Neural cell (in vitro differentiated cells): Measurements from ENCODE around the gene PDE7B. TPM values are rescaled to one million over a fixed set of nuclear protein-coding genes. Genes with fewer than 3 reads are reported as not detected.

Experiments
- H2AFZ ChIP-seq: fragments of 200-600, 300-800 bp; sonication (generic), shearing (Covaris generic); 2 replicates; pipeline ENCODE4 v1.6.0; 2014; ENCODE audit warnings: low read depth, mild to moderate bottlenecking, antibody characterized with exemption, low read length, moderate library complexity
- H3F3A ChIP-seq: fragments of 200-600 bp; shearing (Covaris generic); 2 replicates; pipeline ENCODE4 v1.6.1; 2016; ENCODE audit warnings: mild to moderate bottlenecking, moderate library complexity, mixed read lengths, antibody characterized with exemption, low read length; ENCODE audit not compliant: insufficient read depth, poor library complexity, severe bottlenecking
- H3K27ac ChIP-seq: fragments of 200-600, 300-800 bp; sonication (generic), shearing (Covaris generic); 2 replicates; pipeline ENCODE4 v1.5.1; 2014; ENCODE audit warnings: mild to moderate bottlenecking, low read length, moderate library complexity
- H3K27me3 ChIP-seq: fragments of 300-800, 200-600 bp; sonication (generic), shearing (Covaris generic); 2 replicates; pipeline ENCODE4 v1.6.0; 2014; ENCODE audit warnings: mild to moderate bottlenecking, low read depth, low read length, moderate library complexity; ENCODE audit not compliant: insufficient read depth
- H3K36me3 ChIP-seq: fragments of 300-800, 200-600 bp; sonication (generic), shearing (Covaris generic); 2 replicates; pipeline ENCODE4 v1.5.1; 2014; ENCODE audit warnings: mild to moderate bottlenecking, antibody characterized with exemption, low read length, moderate library complexity; ENCODE audit not compliant: insufficient read depth
- H3K4me2 ChIP-seq: fragments of 300-800, 200-600 bp; sonication (generic), shearing (Covaris generic); 2 replicates; pipeline ENCODE4 v1.6.0; 2014; ENCODE audit warnings: mild to moderate bottlenecking, low read length
- H3K4me3 ChIP-seq: fragments of 300-800, 200-600 bp; sonication (generic), shearing (Covaris generic); 2 replicates; pipeline ENCODE4 v1.5.1; 2014; ENCODE audit warnings: mild to moderate bottlenecking, low read length, moderate library complexity
- H3K79me2 ChIP-seq: fragments of 200-600 bp; shearing (Covaris generic); replicated peaks from 2 replicates; pipeline ENCODE4 v1.6.0; 2014; ENCODE audit warnings: mild to moderate bottlenecking, low read length, moderate library complexity; ENCODE audit not compliant: insufficient read depth
- H3K9ac ChIP-seq: fragments of 300-800, 200-600 bp; sonication (generic), shearing (Covaris generic); 2 replicates; pipeline ENCODE4 v1.6.1; 2016; ENCODE audit warnings: mild to moderate bottlenecking, low read length, mixed read lengths
- H3K9me2 ChIP-seq: fragments of 200-600 bp; shearing (Covaris generic); 2 replicates; pipeline ENCODE4 v1.6.1; 2016; ENCODE audit warnings: mild to moderate bottlenecking, low read length, mixed read lengths; ENCODE audit not compliant: insufficient read depth
- H3K9me3 ChIP-seq: fragments of 200-600, 300-800 bp; sonication (generic), shearing (Covaris generic); 2 replicates; pipeline ENCODE4 v1.6.1; 2016; ENCODE audit warnings: mild to moderate bottlenecking, mixed run types, low read length, moderate library complexity, mixed read lengths
- H4K20me1 ChIP-seq: fragments of 200-600 bp; shearing (Covaris generic); 2 replicates; pipeline ENCODE4 v1.6.1; 2016; ENCODE audit warnings: mild to moderate bottlenecking, mixed run types; ENCODE audit not compliant: insufficient read depth
- EP300 ChIP-seq: fragments of 450-650 bp; conservative IDR thresholded peaks from 2 replicates; pipeline ENCODE4 v1.6.1; 2014; ENCODE audit warnings: antibody characterized with exemption, mild to moderate bottlenecking, moderate library complexity; ENCODE audit not compliant: poor library complexity, severe bottlenecking
- EZH2 ChIP-seq: fragments of 200-600, 300-800 bp; shearing (Covaris generic), sonication (generic); IDR thresholded peaks from 2 replicates; pipeline ENCODE4 v1.6.1; 2014; ENCODE audit warnings: antibody characterized with exemption, low read length, borderline replicate concordance, mild to moderate bottlenecking; ENCODE audit not compliant: insufficient read depth, poor library complexity, severe bottlenecking
- MXI1 ChIP-seq: fragments of 450-650 bp; conservative IDR thresholded peaks from 2 replicates; pipeline ENCODE4 v1.6.1; 2014; ENCODE audit warnings: antibody characterized with exemption, mild to moderate bottlenecking; ENCODE audit not compliant: poor library complexity, severe bottlenecking
- POLR2AphosphoS5 ChIP-seq: IDR thresholded peaks from 2 replicates; pipeline ENCODE4 v1.6.1; 2012
- RAD21 ChIP-seq: fragments of 450-650 bp; conservative IDR thresholded peaks from 2 replicates; pipeline ENCODE4 v1.6.1; 2014; ENCODE audit warnings: antibody characterized with exemption, mild to moderate bottlenecking, moderate library complexity
- SMC3 ChIP-seq: fragments of 450-650 bp; conservative IDR thresholded peaks from 2 replicates; pipeline ENCODE4 v1.6.1; 2014; ENCODE audit warnings: antibody characterized with exemption, mild to moderate bottlenecking, moderate library complexity; ENCODE audit not compliant: poor library complexity
- TAF1 ChIP-seq: IDR thresholded peaks from 2 replicates; pipeline ENCODE4 v1.6.1; 2012; ENCODE audit warnings: low read depth
- polyA plus RNA-seq: library from polyadenylated mRNA; depleted of rRNA; stranded (reverse); fragments of >200 nt; gene quantifications from 2 replicates; pipeline ENCODE4 v1.2.3, GENCODE V29; 2014
- TF ChIP-seq, protein P1 (sequence below): fragments of 450-650 bp; IDR thresholded peaks from 2 replicates; pipeline ENCODE4 v1.5.1; 2014; ENCODE audit warnings: antibody characterized with exemption, mild to moderate bottlenecking, moderate library complexity; ENCODE audit not compliant: poor library complexity, severe bottlenecking
- TF ChIP-seq, protein P2 (sequence below): IDR thresholded peaks from 2 replicates; pipeline ENCODE4 v1.6.1; 2012; ENCODE audit warnings: borderline replicate concordance

PDE7B gene
- polyA plus RNA-seq, 1 donor from 2014 or later: 5.9 TPM

DNA sequence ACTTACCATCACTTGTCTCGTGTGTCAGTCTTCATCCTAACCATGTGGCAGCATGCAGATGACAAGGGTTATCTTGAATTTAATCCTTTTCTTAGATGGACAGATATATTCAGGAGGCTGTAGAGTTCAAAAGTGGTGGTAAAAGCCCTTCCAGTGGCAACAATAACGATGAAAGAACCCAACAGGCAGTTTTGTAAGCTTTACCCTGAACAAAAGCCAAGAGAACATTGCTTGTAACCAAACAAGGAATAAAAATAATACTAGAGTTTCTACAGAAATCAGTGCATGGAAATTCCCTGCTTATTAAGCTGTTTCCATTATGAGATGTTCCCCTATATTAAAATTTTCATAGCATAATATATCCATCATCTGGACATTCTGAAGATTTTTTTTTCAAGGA, 69.7 kb downstream of the PDE7B start:
- TF ChIP-seq EZH2 (no peak), POLR2AphosphoS5 (no peak), RAD21 (no peak), EP300 (no peak), SMC3 (no peak), MXI1 (no peak), TAF1 (no peak)
- TF ChIP-seq, protein P1, sequence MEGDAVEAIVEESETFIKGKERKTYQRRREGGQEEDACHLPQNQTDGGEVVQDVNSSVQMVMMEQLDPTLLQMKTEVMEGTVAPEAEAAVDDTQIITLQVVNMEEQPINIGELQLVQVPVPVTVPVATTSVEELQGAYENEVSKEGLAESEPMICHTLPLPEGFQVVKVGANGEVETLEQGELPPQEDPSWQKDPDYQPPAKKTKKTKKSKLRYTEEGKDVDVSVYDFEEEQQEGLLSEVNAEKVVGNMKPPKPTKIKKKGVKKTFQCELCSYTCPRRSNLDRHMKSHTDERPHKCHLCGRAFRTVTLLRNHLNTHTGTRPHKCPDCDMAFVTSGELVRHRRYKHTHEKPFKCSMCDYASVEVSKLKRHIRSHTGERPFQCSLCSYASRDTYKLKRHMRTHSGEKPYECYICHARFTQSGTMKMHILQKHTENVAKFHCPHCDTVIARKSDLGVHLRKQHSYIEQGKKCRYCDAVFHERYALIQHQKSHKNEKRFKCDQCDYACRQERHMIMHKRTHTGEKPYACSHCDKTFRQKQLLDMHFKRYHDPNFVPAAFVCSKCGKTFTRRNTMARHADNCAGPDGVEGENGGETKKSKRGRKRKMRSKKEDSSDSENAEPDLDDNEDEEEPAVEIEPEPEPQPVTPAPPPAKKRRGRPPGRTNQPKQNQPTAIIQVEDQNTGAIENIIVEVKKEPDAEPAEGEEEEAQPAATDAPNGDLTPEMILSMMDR: no peak
- TF ChIP-seq, protein P2, sequence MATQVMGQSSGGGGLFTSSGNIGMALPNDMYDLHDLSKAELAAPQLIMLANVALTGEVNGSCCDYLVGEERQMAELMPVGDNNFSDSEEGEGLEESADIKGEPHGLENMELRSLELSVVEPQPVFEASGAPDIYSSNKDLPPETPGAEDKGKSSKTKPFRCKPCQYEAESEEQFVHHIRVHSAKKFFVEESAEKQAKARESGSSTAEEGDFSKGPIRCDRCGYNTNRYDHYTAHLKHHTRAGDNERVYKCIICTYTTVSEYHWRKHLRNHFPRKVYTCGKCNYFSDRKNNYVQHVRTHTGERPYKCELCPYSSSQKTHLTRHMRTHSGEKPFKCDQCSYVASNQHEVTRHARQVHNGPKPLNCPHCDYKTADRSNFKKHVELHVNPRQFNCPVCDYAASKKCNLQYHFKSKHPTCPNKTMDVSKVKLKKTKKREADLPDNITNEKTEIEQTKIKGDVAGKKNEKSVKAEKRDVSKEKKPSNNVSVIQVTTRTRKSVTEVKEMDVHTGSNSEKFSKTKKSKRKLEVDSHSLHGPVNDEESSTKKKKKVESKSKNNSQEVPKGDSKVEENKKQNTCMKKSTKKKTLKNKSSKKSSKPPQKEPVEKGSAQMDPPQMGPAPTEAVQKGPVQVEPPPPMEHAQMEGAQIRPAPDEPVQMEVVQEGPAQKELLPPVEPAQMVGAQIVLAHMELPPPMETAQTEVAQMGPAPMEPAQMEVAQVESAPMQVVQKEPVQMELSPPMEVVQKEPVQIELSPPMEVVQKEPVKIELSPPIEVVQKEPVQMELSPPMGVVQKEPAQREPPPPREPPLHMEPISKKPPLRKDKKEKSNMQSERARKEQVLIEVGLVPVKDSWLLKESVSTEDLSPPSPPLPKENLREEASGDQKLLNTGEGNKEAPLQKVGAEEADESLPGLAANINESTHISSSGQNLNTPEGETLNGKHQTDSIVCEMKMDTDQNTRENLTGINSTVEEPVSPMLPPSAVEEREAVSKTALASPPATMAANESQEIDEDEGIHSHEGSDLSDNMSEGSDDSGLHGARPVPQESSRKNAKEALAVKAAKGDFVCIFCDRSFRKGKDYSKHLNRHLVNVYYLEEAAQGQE: no peak
- Histone ChIP-seq H3K4me2 (no peak overlapping the region), H3K79me2 (no peaks in the 10 kb centered on the region), H3K4me3 (no peak overlapping the region), H3K9me2 (no peaks in the 10 kb centered on the region), H3F3A (no peaks in the 10 kb centered on the region), H2AFZ (no peak overlapping the region), H3K9ac (no peak overlapping the region), H3K27me3 (no peaks in the 10 kb centered on the region), H3K36me3 (no peaks in the 10 kb centered on the region), H3K9me3 (no peaks in the 10 kb centered on the region), H4K20me1 (no peaks in the 10 kb centered on the region), H3K27ac (no peak overlapping the region)

DNA sequence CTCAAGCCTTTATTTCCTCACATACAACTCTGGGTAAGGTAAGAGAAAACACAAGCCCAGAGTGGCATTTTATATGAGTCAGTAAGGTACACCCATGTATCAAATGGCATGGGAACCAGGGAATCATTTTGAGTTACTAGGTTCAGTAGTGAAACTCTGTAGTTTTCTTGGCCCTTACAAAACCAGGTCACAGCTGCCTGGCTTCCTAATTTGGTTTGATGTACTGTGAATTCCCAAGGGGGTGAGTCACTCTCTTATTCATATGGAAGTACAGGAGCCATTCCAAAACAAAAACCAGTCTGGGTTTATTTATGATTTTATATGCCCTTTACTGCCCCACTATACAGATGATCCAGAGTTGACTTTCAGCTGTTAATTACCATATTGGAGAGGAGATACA, 70.7 kb downstream of the PDE7B start:
- H3K36me3 ChIP-seq: no peaks in the 10 kb centered on the region
- H4K20me1 ChIP-seq: no peaks in the 10 kb centered on the region
- H3K79me2 ChIP-seq: no peaks in the 10 kb centered on the region
- no peak overlapping the region for H2AFZ ChIP-seq
- H3K4me2 ChIP-seq: no peak overlapping the region
- H3F3A ChIP-seq: no peaks in the 10 kb centered on the region
- no peak overlapping the region for H3K27ac ChIP-seq
- no peak overlapping the region for H3K4me3 ChIP-seq
- no peak overlapping the region for H3K9ac ChIP-seq
- no peaks in the 10 kb centered on the region for H3K27me3 ChIP-seq
- no peak for TF ChIP-seq TAF1
- no peak for TF ChIP-seq EP300
- TF ChIP-seq, protein P1: no peak
- TF ChIP-seq, protein P2: no peak
- no peak for TF ChIP-seq SMC3
- TF ChIP-seq MXI1: no peak
- TF ChIP-seq EZH2: no peak
- TF ChIP-seq POLR2AphosphoS5: no peak
- TF ChIP-seq RAD21: no peak
- H3K9me2 ChIP-seq: no peaks in the 10 kb centered on the region
- H3K9me3 ChIP-seq: no peaks in the 10 kb centered on the region
